HL-60 (cell line): ENCODE measurements around the gene ZFP1.

Experiments
- CTCF ChIP-seq: IDR thresholded peaks from one replicate; pipeline ENCODE4 v1.5.1; 2011; ENCODE audit warnings: low read length, control low read depth, inconsistent platforms; ENCODE audit not compliant: insufficient read depth
- GABPA ChIP-seq: IDR thresholded peaks from 2 replicates; pipeline ENCODE4 v1.6.1; 2012; ENCODE audit warnings: low read depth
- POLR2AphosphoS5 ChIP-seq: IDR thresholded peaks from 2 replicates; pipeline ENCODE4 v1.6.1; 2012; ENCODE audit warnings: low read depth
- REST ChIP-seq: IDR thresholded peaks from 2 replicates; pipeline ENCODE4 v1.6.1; 2012; ENCODE audit warnings: low read depth; ENCODE audit not compliant: insufficient replicate concordance

DNA sequence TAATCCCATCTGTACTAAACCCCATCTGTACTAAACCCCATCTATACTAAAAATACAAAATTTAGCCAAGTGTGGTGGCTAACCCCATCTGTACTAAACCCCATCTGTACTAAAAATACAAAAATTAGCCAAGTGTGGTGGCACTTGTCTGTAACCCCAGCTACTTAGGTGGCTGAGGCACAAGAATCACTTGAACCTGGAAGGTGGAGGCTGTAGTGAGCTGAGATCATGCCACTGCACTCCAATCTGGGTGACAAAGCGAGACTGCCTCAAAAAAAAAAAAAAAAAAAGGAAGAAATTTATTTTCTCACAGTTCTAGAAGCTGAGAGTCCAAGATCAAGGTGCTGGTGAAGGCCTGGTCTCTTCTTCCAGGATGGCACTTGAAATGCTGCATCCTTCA, 12.1 kb downstream of the ZFP1 start:
- no peak for TF ChIP-seq CTCF
- no peak for TF ChIP-seq REST
- no peak for TF ChIP-seq POLR2AphosphoS5
- TF ChIP-seq GABPA, result no peak
